B cell (primary cell): ENCODE results near the gene LIPK. TPM values are rescaled to one million over a fixed set of nuclear protein-coding genes. Genes with fewer than 3 reads are reported as not detected.

Experiments used
- ATAC-seq: fragments of 200-7000 bp; cut with Tn5 transposase; one replicate; pipeline ENCODE4 v1.10.0; 2021; ENCODE audit warnings: low read depth, mild to moderate bottlenecking, moderate number of reproducible peaks, moderate library complexity
- CTCF ChIA-PET: fragments of 350-600 bp; sonication (Branson Sonifier 250); formaldehyde crosslinking; loops from one replicate; lab custom pipeline; 2021; ENCODE audit warnings: antibody characterized with exemption, inconsistent platforms; lab: Charles Lee
- POLR2A ChIA-PET: fragments of 350-600 bp; sonication (Branson Sonifier 250); formaldehyde crosslinking; loops from one replicate; lab custom pipeline; 2021; ENCODE audit warnings: antibody characterized with exemption; lab: Charles Lee
- DNase-seq: peaks from one replicate; pipeline ENCODE4 v3.0.0; 2013
- H2AFZ ChIP-seq: 2 replicates; pipeline ENCODE4 v1.6.1; 2012; ENCODE audit warnings: mild to moderate bottlenecking, low read depth, low read length; ENCODE audit not compliant: insufficient read depth, poor library complexity, severe bottlenecking
- H3K27ac ChIP-seq, 2 donors: 1 replicate in 1 of 2; 2 replicates in 1 of 2; pipeline ENCODE4 v1.5.1; 2012 to 2013; ENCODE audit warnings: low read length in 2 of 2, mild to moderate bottlenecking in 2 of 2, moderate library complexity in 1 of 2
- H3K27me3 ChIP-seq, 4 experiments: fragments of 200-600 bp in 1 of 4; sonication (generic) in 1 of 4; replicated peaks in 1 of 4; 1 replicate in 2 of 4; 2 replicates in 2 of 4; pipeline versions ENCODE4 v1.6.1 to v1.7.0; 2013 to 2016; ENCODE audit warnings: low read length in 3 of 4, mild to moderate bottlenecking in 2 of 4, mixed read lengths in 1 of 4, moderate library complexity in 1 of 4; ENCODE audit not compliant: insufficient read depth in 4 of 4, control insufficient read depth in 3 of 4; ENCODE audit errors: control extremely low read depth in 1 of 4
- H3K36me3 ChIP-seq, 2 experiments: replicated peaks in 1 of 2; 1 replicate in 1 of 2; 2 replicates in 1 of 2; pipeline versions ENCODE4 v1.6.1 to v1.7.1; 2013; ENCODE audit warnings: low read length in 1 of 2; ENCODE audit not compliant: insufficient read depth in 2 of 2, control insufficient read depth in 1 of 2; ENCODE audit errors: control extremely low read depth in 1 of 2, extremely low read depth in 1 of 2
- H3K4me1 ChIP-seq, 2 donors: fragments of 200-600 bp in 1 of 2; sonication (generic) in 1 of 2; 1 replicate in 1 of 2; 2 replicates in 1 of 2; pipeline versions ENCODE4 v1.5.1 to v1.6.1; 2013 to 2017; ENCODE audit warnings: low read length in 2 of 2; ENCODE audit not compliant: control insufficient read depth in 2 of 2, insufficient read depth in 2 of 2
- H3K4me2 ChIP-seq: replicated peaks from 2 replicates; pipeline ENCODE3; 2012; ENCODE audit warnings: mild to moderate bottlenecking, low read depth, low read length; ENCODE audit not compliant: poor library complexity, severe bottlenecking
- H3K4me3 ChIP-seq, 5 experiments: fragments of 200-600 bp in 1 of 5; sonication (generic) in 1 of 5; 1 replicate in 3 of 5; 2 replicates in 2 of 5; pipeline versions ENCODE4 v1.5.1 to v1.7.0; 2011 to 2016; ENCODE audit warnings: low read length in 4 of 5, mild to moderate bottlenecking in 4 of 5, low read depth in 2 of 5, control low read depth in 1 of 5, moderate library complexity in 1 of 5; ENCODE audit not compliant: insufficient read depth in 1 of 5; ENCODE audit errors: control extremely low read depth in 1 of 5, extremely low read depth in 1 of 5
- H3K79me2 ChIP-seq: fragments of 200-600 bp; sonication (generic); one replicate; pipeline ENCODE4 v1.6.0; 2016; ENCODE audit warnings: low read length; ENCODE audit not compliant: control insufficient read depth, insufficient read depth
- H3K9ac ChIP-seq: fragments of 200-600 bp; sonication (generic); 2 replicates; pipeline ENCODE4 v1.6.1; 2017; ENCODE audit warnings: mild to moderate bottlenecking, low read length, moderate library complexity
- H3K9me3 ChIP-seq, 3 donors: one replicate each; pipeline versions ENCODE4 v1.6.1 to v1.7.1; 2013; ENCODE audit warnings: low read length in 2 of 3; ENCODE audit not compliant: control insufficient read depth in 2 of 3, insufficient read depth in 1 of 3; ENCODE audit errors: control extremely low read depth in 1 of 3
- H4K20me1 ChIP-seq: 2 replicates; pipeline ENCODE4 v1.6.0; 2012; ENCODE audit warnings: mild to moderate bottlenecking, low read length; ENCODE audit not compliant: insufficient read depth, control insufficient read depth, poor library complexity, severe bottlenecking
- H3K27ac Mint-ChIP-seq: one replicate; pipeline ENCODE4 v1.8.0; 2021; ENCODE audit warnings: mixed read lengths
- H3K27me3 Mint-ChIP-seq: one replicate; pipeline ENCODE4 v1.8.0; 2021; ENCODE audit warnings: mixed read lengths
- H3K4me1 Mint-ChIP-seq: one replicate; pipeline ENCODE4 v1.8.0; 2021; ENCODE audit warnings: mixed read lengths
- H3K4me3 Mint-ChIP-seq: one replicate; pipeline ENCODE4 v1.8.0; 2021; ENCODE audit warnings: mixed read lengths
- H3K9me3 Mint-ChIP-seq: one replicate; pipeline ENCODE4 v1.8.0; 2022; ENCODE audit warnings: mixed read lengths; ENCODE audit not compliant: insufficient read depth
- EZH2 ChIP-seq: IDR thresholded peaks from 2 replicates; pipeline ENCODE4 v1.6.1; 2012; ENCODE audit warnings: borderline replicate concordance, low read depth, mild to moderate bottlenecking, moderate library complexity, low read length; ENCODE audit not compliant: insufficient read depth, poor library complexity, severe bottlenecking
- WGBS: methylation state at CpG from one replicate; pipeline ENCODE4 v1.1.5; 2013; ENCODE audit warnings: missing lambda C conversion rate; ENCODE audit not compliant: insufficient coverage; 5-methylcytosine and 5-hydroxymethylcytosine counted together
- intact Hi-C: fragments of 100-400 bp; cut with micrococcal nuclease; formaldehyde crosslinking; loops from one replicate; pipeline ENCODE4 v1.10.0; 2022
- polyA plus RNA-seq: library from polyadenylated mRNA; depleted of rRNA; stranded (reverse); fragments of >200 nt; gene quantifications from 2 replicates; pipeline ENCODE4 v1.2.3, GENCODE V29; 2012
- total RNA-seq, 2 donors: library from RNA; stranded (reverse); fragments of 120-200 nt in 1 of 2; gene quantifications; 1 replicate in 1 of 2; 2 replicates in 1 of 2; pipeline versions ENCODE4 v1.2.3 to v1.2.4, GENCODE V29; 2013 to 2022
- TF ChIP-seq, protein P1 (sequence below): fragments of 200-600 bp; IDR thresholded peaks from one replicate; pipeline ENCODE4 v1.8.0; 2022; ENCODE audit warnings: antibody characterized with exemption, mild to moderate bottlenecking

The LIPK gene
- total and polyA plus RNA-seq, 2 donors (not counting 1 experiment from before 2014, with no cell fraction given) = not detected

DNA sequence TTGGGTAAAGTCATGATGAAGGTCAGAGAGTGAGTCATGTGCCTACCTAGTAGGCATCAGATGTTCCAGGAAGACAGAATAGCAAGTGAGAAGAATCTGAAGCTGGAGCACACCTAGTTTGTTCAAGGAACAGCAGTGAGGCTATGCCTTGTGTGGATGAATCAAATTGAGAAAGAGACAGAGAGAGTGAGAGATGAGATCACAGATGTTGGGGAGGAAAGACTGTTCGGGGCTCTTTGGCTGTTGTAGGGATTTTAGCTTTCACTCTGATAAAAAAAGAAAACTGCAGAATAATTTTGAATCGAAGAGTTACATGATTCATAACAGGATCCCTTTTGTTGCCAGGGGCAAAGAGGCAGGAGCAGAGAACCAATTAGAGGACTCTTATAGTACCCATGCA lies 35.6 kb upstream of the LIPK start:
- no peak overlapping the region for H2AFZ ChIP-seq
- Mint-ChIP-seq H3K9me3 (no peaks in the 10 kb centered on the region), H3K4me1 (no peaks in the 10 kb centered on the region), H3K27me3 (peaks cover 4% of the 10 kb centered on the region), H3K27ac (no peak overlapping the region), H3K4me3 (no peak overlapping the region)
- no peak for DNase-seq
- no peaks in the 10 kb centered on the region for H3K36me3 ChIP-seq
- H3K4me2 ChIP-seq = no peak overlapping the region
- no peak overlapping the region for H3K27ac ChIP-seq
- H3K9ac ChIP-seq = no peak overlapping the region
- H4K20me1 ChIP-seq = no peaks in the 10 kb centered on the region
- WGBS = 78% methylated on average over 1 of the region's 2 CpGs
- no peaks in the 10 kb centered on the region for H3K27me3 ChIP-seq
- no peak for ATAC-seq
- H3K9me3 ChIP-seq = no peaks in the 10 kb centered on the region
- CTCF ChIA-PET = no interaction called here
- intact Hi-C loops = no loop called here
- TF ChIP-seq EZH2 = no peak
- TF ChIP-seq, protein P1, sequence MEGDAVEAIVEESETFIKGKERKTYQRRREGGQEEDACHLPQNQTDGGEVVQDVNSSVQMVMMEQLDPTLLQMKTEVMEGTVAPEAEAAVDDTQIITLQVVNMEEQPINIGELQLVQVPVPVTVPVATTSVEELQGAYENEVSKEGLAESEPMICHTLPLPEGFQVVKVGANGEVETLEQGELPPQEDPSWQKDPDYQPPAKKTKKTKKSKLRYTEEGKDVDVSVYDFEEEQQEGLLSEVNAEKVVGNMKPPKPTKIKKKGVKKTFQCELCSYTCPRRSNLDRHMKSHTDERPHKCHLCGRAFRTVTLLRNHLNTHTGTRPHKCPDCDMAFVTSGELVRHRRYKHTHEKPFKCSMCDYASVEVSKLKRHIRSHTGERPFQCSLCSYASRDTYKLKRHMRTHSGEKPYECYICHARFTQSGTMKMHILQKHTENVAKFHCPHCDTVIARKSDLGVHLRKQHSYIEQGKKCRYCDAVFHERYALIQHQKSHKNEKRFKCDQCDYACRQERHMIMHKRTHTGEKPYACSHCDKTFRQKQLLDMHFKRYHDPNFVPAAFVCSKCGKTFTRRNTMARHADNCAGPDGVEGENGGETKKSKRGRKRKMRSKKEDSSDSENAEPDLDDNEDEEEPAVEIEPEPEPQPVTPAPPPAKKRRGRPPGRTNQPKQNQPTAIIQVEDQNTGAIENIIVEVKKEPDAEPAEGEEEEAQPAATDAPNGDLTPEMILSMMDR = no peak
- no peaks in the 10 kb centered on the region for H3K4me1 ChIP-seq
- POLR2A ChIA-PET = no interaction called here
- H3K4me3 ChIP-seq = no peak overlapping the region
- H3K79me2 ChIP-seq = no peaks in the 10 kb centered on the region

DNA sequence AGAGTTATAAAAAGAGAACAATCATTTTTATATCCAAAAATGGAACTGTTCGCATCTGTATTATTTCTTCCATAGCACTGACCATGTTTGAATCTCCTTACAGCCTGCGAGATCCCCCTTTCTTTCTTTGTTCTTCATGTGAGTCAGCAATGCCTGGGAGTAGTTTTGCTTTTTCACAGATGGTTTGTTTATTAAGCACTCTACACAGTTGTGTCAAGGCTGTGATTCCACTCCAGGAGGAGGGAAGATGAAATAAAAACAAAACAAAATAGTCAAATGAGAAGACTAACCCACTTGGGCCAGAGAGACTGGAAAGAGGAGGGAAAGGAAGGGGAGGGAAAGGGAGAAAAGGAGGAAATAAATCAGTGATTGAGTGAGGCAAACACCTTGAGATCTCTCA lies 34.0 kb upstream of the LIPK start:
- no peak for DNase-seq
- Histone ChIP-seq H3K27ac (no peak overlapping the region), H3K4me2 (no peak overlapping the region), H3K4me3 (no peak overlapping the region), H3K27me3 (no peaks in the 10 kb centered on the region), H3K79me2 (no peaks in the 10 kb centered on the region), H2AFZ (no peak overlapping the region), H3K4me1 (no peaks in the 10 kb centered on the region), H3K9me3 (no peaks in the 10 kb centered on the region), H3K36me3 (no peaks in the 10 kb centered on the region), H4K20me1 (no peaks in the 10 kb centered on the region), H3K9ac (no peak overlapping the region)
- TF ChIP-seq EZH2 = no peak
- TF ChIP-seq, protein P1 = no peak
- WGBS = no CpG with 5 or more reads among the region's 2 CpGs
- H3K4me1 Mint-ChIP-seq = no peaks in the 10 kb centered on the region
- no peaks in the 10 kb centered on the region for H3K9me3 Mint-ChIP-seq
- intact Hi-C loops = no loop called here
- no peak overlapping the region for H3K27ac Mint-ChIP-seq
- ATAC-seq = no peak
- no peak overlapping the region for H3K4me3 Mint-ChIP-seq
- ChIA-PET CTCF (no interaction called here), POLR2A (no interaction called here)
- peaks cover 4% of the 10 kb centered on the region for H3K27me3 Mint-ChIP-seq
